A673 (cell line): Measurements from ENCODE around the gene IL21R.

ENCODE experiments used
- CTCF ChIP-seq: fragments of 300-800, 200-600 bp; sonication (generic); conservative IDR thresholded peaks from 2 replicates; pipeline ENCODE4 v1.5.1; 2017; ENCODE audit warnings: low read depth, mild to moderate bottlenecking, antibody characterized with exemption, low read length, moderate library complexity, mixed read lengths
- EZH2 ChIP-seq: fragments of 200-600 bp; sonication (generic); IDR thresholded peaks from 2 replicates; pipeline ENCODE4 v1.6.1; 2017; ENCODE audit warnings: borderline replicate concordance, low read depth, mild to moderate bottlenecking, mixed read lengths, antibody characterized with exemption, low read length; ENCODE audit not compliant: poor library complexity, severe bottlenecking

- no peak for TF ChIP-seq CTCF
- no peak for TF ChIP-seq EZH2
Measured at GRCh38 chr16:27421961-27422740, 20.2 kb downstream of the IL21R start.
